ENCODE data around the gene SLK.

Gene SLK

DNA sequence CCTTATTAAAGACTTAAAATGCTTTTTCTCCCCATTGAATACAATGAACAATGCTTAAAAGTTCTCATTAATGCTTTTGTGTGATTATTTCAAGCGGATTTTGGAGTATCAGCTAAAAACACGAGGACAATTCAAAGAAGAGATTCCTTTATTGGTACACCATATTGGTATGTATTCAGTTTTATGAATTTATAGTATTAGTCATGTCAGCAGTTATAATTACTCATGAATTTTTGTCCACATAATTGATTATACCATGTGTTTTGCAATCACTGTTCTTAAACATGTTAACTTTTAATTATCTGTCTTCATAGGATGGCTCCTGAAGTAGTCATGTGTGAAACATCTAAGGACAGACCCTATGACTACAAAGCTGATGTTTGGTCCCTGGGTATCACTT lies 31.9 kb downstream of the SLK start:
- Histone ChIP-seq H3K4me1 (no peaks in the 10 kb centered on the region), H3K4me3 (ENCODE audit: low read depth, low read length) (no peak overlapping the region), H3K27me3 (no peaks in the 10 kb centered on the region), H3K9me3 (no peaks in the 10 kb centered on the region), H3K36me3 (peaks cover 23% of the 10 kb centered on the region)
- DNase-seq, result no peak
- TF ChIP-seq, protein P1, sequence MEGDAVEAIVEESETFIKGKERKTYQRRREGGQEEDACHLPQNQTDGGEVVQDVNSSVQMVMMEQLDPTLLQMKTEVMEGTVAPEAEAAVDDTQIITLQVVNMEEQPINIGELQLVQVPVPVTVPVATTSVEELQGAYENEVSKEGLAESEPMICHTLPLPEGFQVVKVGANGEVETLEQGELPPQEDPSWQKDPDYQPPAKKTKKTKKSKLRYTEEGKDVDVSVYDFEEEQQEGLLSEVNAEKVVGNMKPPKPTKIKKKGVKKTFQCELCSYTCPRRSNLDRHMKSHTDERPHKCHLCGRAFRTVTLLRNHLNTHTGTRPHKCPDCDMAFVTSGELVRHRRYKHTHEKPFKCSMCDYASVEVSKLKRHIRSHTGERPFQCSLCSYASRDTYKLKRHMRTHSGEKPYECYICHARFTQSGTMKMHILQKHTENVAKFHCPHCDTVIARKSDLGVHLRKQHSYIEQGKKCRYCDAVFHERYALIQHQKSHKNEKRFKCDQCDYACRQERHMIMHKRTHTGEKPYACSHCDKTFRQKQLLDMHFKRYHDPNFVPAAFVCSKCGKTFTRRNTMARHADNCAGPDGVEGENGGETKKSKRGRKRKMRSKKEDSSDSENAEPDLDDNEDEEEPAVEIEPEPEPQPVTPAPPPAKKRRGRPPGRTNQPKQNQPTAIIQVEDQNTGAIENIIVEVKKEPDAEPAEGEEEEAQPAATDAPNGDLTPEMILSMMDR (IDR thresholded peaks at IDR 0.05; ENCODE audit: low read depth, low read length), result no peak

DNA sequence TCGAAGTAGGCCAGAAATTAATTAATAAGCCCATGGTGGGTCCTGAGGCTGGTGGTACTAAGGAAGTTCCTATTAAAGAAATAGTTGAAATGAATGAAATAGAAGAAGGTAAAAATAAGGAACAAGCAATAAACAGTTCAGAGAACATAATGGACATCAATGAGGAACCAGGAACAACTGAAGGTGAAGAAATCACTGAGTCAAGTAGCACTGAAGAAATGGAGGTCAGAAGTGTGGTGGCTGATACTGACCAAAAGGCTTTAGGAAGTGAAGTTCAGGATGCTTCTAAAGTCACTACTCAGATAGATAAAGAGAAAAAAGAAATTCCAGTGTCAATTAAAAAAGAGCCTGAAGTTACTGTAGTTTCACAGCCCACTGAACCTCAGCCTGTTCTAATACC lies 36.0 kb downstream of the SLK start:
- no peaks in the 10 kb centered on the region for H3K9me3 ChIP-seq
- TF ChIP-seq, protein P1 (IDR thresholded peaks at IDR 0.05; ENCODE audit: low read depth, low read length), result no peak
- H3K27me3 ChIP-seq, result no peaks in the 10 kb centered on the region
- no peaks in the 10 kb centered on the region for H3K4me1 ChIP-seq
- DNase-seq, result no peak
- H3K36me3 ChIP-seq, result peaks cover 26% of the 10 kb centered on the region
- no peak overlapping the region for H3K4me3 ChIP-seq (ENCODE audit: low read depth, low read length)

DNA sequence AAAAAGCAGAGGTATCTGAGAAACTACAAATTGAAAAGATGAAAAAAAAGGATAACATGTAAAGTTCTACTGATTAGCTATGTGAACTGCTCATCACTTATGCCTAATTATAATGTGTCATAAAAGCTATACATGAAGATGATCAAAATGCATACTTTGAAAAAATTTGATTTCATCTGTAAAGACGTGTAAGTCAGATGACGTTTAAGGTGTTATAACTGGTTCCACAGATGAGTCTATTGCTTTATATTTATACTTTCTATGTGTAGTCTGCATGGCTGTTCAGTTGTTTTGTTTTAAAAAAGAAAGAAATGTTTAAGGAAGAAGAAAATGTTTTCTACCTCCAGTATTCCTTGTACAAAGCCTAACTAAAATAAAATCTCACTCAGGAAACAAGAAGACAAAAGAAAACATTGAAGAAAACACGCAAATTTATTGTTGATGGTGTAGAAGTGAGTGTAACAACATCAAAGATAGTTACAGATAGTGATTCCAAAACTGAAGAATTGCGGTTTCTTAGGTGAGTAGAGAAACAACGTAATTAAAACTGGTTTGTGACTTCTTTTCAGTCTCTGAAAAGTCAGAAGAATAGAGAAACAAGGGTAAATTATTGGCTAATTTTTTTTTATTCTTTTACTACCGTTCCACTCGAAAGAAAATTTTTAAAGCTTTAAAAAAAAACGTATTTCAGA lies 38.4 kb downstream of the SLK start:
- DNase-seq, result no peak
- Histone ChIP-seq H3K4me1 (no peaks in the 10 kb centered on the region), H3K9me3 (no peaks in the 10 kb centered on the region), H3K4me3 (ENCODE audit: low read depth, low read length) (no peak overlapping the region), H3K27me3 (no peaks in the 10 kb centered on the region), H3K36me3 (peaks cover 20% of the 10 kb centered on the region)
- TF ChIP-seq, protein P1 (IDR thresholded peaks at IDR 0.05; ENCODE audit: low read depth, low read length), result no peak

DNA sequence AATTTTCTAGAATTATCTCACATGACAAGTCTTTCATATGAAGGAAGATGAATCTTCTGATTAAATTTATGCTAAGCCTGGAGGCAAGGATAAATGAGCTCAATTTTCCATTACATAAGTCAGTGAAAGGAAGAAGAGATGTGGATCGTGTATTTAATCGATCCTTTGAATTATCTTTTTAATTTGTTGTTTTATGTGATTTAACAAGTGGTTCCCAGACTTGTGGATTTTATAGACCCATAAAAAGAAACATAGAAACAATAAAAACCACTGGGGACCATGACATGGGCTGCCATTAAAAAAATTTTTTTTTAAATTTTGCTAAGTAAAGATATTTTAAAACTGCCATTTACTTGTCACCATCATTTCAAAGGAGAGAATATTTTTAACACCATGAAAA lies 45.0 kb downstream of the SLK start:
- H3K9me3 ChIP-seq, result no peaks in the 10 kb centered on the region
- no peak overlapping the region for H3K4me3 ChIP-seq (ENCODE audit: low read depth, low read length)
- no peaks in the 10 kb centered on the region for H3K4me1 ChIP-seq
- H3K27me3 ChIP-seq, result no peaks in the 10 kb centered on the region
- DNase-seq, result no peak
- TF ChIP-seq, protein P1 (IDR thresholded peaks at IDR 0.05; ENCODE audit: low read depth, low read length), result no peak
- no peaks in the 10 kb centered on the region; the same call in 1 of the 2 replicates for H3K36me3 ChIP-seq

DNA sequence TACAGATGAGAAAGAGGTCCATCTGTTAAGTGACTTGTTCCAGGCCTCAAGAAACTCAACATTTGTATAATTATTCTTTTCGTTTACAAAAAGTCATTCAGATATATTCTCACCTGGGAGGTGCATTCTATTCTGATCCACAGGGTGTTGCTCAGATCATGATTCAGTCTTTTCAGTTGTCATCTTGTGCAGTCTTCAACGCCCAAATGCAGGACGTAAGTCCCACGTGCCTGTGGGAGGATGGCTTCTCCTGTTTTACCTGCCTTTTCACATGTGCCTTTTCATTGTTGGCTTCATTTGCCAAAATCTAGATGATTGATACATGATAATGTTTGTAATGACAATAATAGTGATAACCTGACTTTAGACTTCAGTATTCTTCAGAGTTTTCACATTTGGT lies 46.5 kb downstream of the SLK start:
- Histone ChIP-seq H3K4me3 (ENCODE audit: low read depth, low read length) (no peak overlapping the region), H3K27me3 (no peaks in the 10 kb centered on the region), H3K9me3 (no peaks in the 10 kb centered on the region), H3K4me1 (no peaks in the 10 kb centered on the region), H3K36me3 (no peaks in the 10 kb centered on the region; the same call in 1 of the 2 replicates)
- TF ChIP-seq, protein P1 (IDR thresholded peaks at IDR 0.05; ENCODE audit: low read depth, low read length), result no peak
- no peak for DNase-seq

DNA sequence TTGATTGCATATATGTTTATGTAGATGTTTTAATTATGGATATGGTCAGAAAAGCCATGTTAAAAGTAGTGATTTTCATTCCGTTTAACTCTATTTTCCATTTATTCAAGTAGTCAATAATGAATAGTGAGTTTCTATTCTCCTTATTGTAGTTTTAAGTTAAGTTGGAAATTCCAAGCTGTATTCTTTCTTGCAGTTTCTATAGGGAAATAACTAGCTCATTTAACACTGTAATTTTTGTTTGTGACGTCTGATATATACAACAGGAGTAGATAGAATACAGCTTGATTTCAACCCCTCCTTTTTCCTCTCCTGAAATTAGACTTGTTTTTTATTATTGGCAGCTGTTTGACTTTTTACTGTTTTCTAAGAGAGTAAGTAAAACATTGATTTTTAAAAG lies 47.2 kb downstream of the SLK start:
- Histone ChIP-seq H3K4me1 (no peaks in the 10 kb centered on the region), H3K9me3 (no peaks in the 10 kb centered on the region), H3K36me3 (no peaks in the 10 kb centered on the region; the same call in 1 of the 2 replicates), H3K27me3 (no peaks in the 10 kb centered on the region), H3K4me3 (ENCODE audit: low read depth, low read length) (no peak overlapping the region)
- TF ChIP-seq, protein P1 (IDR thresholded peaks at IDR 0.05; ENCODE audit: low read depth, low read length), result no peak
- DNase-seq, result no peak
